Mucosa of descending colon (tissue), 3 donors: ENCODE measurements around the gene CADM3. TPM values are rescaled to one million over a fixed set of nuclear protein-coding genes. Genes with fewer than 3 reads are reported as not detected.

Source experiments
- ATAC-seq: fragments of 200-7000 bp; cut with Tn5 transposase; one replicate; pipeline ENCODE4 v1.9.1; 2020; ENCODE audit warnings: mild to moderate bottlenecking, moderate library complexity
- DNase-seq, 3 donors: peaks; one replicate each; pipeline ENCODE4 v3.0.0-alpha.2; 2020
- H3K36me3 ChIP-seq: fragments of 200-600 bp; one replicate; pipeline ENCODE4 v1.8.0; 2021; ENCODE audit warnings: low read depth, mild to moderate bottlenecking
- H3K4me1 ChIP-seq: fragments of 200-600 bp; one replicate; pipeline ENCODE4 v1.8.0; 2021; ENCODE audit warnings: low read depth, mild to moderate bottlenecking
- H3K4me3 ChIP-seq: fragments of 200-600 bp; one replicate; pipeline ENCODE4 v1.8.0; 2021; ENCODE audit warnings: mild to moderate bottlenecking
- H3K9me3 ChIP-seq: fragments of 200-600 bp; one replicate; pipeline ENCODE4 v1.8.0; 2021; ENCODE audit warnings: mild to moderate bottlenecking
- CTCF ChIP-seq: fragments of 200-600 bp; IDR thresholded peaks from one replicate; pipeline ENCODE4 v1.8.0; 2022; ENCODE audit warnings: antibody characterized with exemption, mild to moderate bottlenecking
- intact Hi-C, 2 donors: fragments of 100-400 bp; cut with DNase I in 1 of 2; cut with micrococcal nuclease in 1 of 2; formaldehyde crosslinking; loops; one replicate each; pipeline versions ENCODE4 v1.11.0 to v1.11.1; 2022; cut with DNase I, micrococcal nuclease
- total RNA-seq, 3 donors: library from RNA; stranded (reverse); fragmentation: NEBNext Ultra II Directional in 2 of 3; extraction: Animal tissue kit (Norgen Biotek cat#: 25700) in 2 of 3; gene quantifications; one replicate each; pipeline versions ENCODE4 v1.2.1 to v1.2.4, GENCODE V29; 2021 to 2023
- donor health status: DM: no; HTN: no; CAD: no; lungs with moderate emphysema.
- donor health status: DM: no; HTN: no; CAD: no.
- donor health status: DM: no; HTN: yes; CAD: no.

Gene CADM3
- total RNA-seq, 3 donors from 2014 or later: 2.7 to 23.3 (median 10.3) TPM

- Histone ChIP-seq H3K4me3 (no peak overlapping the region), H3K9me3 (no peaks in the 10 kb centered on the region), H3K4me1 (no peaks in the 10 kb centered on the region), H3K36me3 (no peaks in the 10 kb centered on the region)
- ATAC-seq (no peak), DNase-seq (no peak)
- no peak for TF ChIP-seq CTCF
- intact Hi-C loops: no loop called here
These were observed 29.6 kb upstream of the CADM3 start for GRCh38 chr1:159141584-159142390.

GRCh38 chr1:159142391-159142663 lies 29.1 kb upstream of the CADM3 start:
- intact Hi-C loops: no loop called here
- TF ChIP-seq CTCF: no peak
- ATAC-seq: no peak
- no peaks in the 10 kb centered on the region for H3K4me1 ChIP-seq
- no peaks in the 10 kb centered on the region for H3K9me3 ChIP-seq
- H3K36me3 ChIP-seq: no peaks in the 10 kb centered on the region
- H3K4me3 ChIP-seq: no peak overlapping the region
- DNase-seq: no peak

DNA sequence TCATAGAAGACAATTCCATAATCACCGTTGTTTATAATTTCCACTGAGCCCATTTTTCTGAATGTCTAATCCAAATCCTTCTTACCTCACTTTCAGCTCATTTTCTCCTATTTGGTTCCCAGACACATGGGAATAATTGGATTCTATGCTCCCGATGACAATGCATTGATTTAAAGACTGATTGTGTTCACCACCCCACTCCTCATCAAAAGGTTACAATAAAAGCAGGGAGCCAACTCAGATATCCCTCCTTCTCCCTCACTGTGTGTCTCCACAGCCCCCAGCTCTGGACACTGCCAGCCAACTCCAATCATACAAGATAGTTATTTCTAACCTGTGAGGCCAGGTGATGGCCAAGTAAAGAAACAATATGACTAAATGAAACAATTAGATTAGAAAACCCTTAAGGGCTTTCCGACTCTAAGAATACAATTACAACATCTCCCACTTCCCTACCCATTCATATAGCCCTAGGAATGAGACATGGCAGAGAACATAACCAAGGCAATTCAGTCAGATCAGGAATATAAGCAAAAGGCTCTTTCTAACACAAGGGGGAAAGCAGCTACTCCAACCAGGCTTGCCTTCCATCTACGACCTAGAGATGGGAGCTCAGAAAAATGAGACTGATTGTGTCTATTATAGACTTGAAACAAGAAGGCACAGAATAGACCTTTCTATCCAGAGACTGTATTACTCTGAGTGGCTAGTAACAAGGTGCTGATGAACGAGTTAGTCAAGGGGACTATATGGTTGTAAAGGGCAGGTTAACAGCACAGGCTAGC lies 28.5 kb upstream of the CADM3 start:
- Histone ChIP-seq H3K9me3 (no peaks in the 10 kb centered on the region), H3K4me1 (no peaks in the 10 kb centered on the region), H3K36me3 (no peaks in the 10 kb centered on the region), H3K4me3 (no peak overlapping the region)
- DNase-seq: no peak
- intact Hi-C loops: no loop called here
- TF ChIP-seq CTCF: no peak
- no peak for ATAC-seq

GRCh38 chr1:159144571-159144970 lies 26.8 kb upstream of the CADM3 start:
- DNase-seq: no peak
- ATAC-seq: no peak
- H3K36me3 ChIP-seq: no peaks in the 10 kb centered on the region
- H3K9me3 ChIP-seq: no peaks in the 10 kb centered on the region
- intact Hi-C loops: no loop called here
- TF ChIP-seq CTCF: no peak
- no peaks in the 10 kb centered on the region for H3K4me1 ChIP-seq
- H3K4me3 ChIP-seq: no peak overlapping the region

DNA sequence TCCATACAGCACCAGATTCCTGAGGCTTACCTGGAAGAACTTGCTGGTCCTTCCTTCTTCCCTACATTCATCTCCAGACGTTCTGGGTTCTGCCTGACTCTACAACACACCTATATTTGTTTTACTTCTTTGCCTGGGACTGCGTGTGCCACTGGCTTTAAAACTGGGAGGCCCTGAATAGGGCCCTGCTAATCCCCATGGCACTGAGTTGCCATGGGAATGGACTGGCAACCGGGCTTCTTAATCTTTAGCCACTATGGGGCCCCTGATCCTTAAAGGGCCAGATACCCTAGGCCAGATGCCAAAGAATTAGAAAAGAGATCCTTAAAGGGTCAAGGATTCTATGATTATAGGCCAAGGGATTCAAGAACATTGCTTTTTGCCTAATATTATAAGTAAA lies 24.4 kb upstream of the CADM3 start:
- no peak for TF ChIP-seq CTCF
- H3K4me1 ChIP-seq: no peaks in the 10 kb centered on the region
- intact Hi-C loops: no loop called here
- DNase-seq (no peak), ATAC-seq (no peak)
- H3K9me3 ChIP-seq: no peaks in the 10 kb centered on the region
- H3K36me3 ChIP-seq: no peaks in the 10 kb centered on the region
- H3K4me3 ChIP-seq: no peak overlapping the region
